Esophagus muscularis mucosa (tissue), 4 donors: Measurements from ENCODE around the gene LHX6. TPM values are rescaled to one million over a fixed set of nuclear protein-coding genes. Genes with fewer than 3 reads are reported as not detected.

Source experiments
- DNase-seq: peaks from one replicate; pipeline ENCODE4 v3.0.0-alpha.2; 2017; ENCODE audit errors: extremely low spot score
- H3K27ac ChIP-seq, 4 donors: fragments of 200-600 bp; sonication (generic); replicated peaks in 1 of 4; 1 replicate in 3 of 4; 2 replicates in 1 of 4; pipeline ENCODE4 v1.5.1; 2016 to 2019; ENCODE audit warnings: mild to moderate bottlenecking in 1 of 4
- H3K27me3 ChIP-seq, 4 donors: fragments of 200-600 bp; sonication (generic); one replicate each; pipeline versions ENCODE4 v1.5.1 to v1.6.0; 2016 to 2019
- H3K36me3 ChIP-seq, 4 donors: fragments of 200-600 bp; sonication (generic); one replicate each; pipeline ENCODE4 v1.5.1; 2016 to 2019
- H3K4me1 ChIP-seq, 4 donors: fragments of 200-600 bp; sonication (generic); one replicate each; pipeline ENCODE4 v1.5.1; 2016 to 2019
- H3K4me3 ChIP-seq, 4 donors: fragments of 200-600 bp; sonication (generic); 1 replicate in 2 of 4; 2 replicates in 2 of 4; pipeline ENCODE4 v1.5.1; 2016 to 2019; ENCODE audit warnings: mild to moderate bottlenecking in 4 of 4, moderate library complexity in 1 of 4
- H3K9me3 ChIP-seq, 4 donors: fragments of 200-600 bp; sonication (generic); 1 replicate in 3 of 4; 2 replicates in 1 of 4; pipeline ENCODE4 v1.5.1; 2016 to 2019
- EP300 ChIP-seq: sonication (generic); formaldehyde crosslinking; IDR thresholded peaks from one replicate; pipeline ENCODE4 v1.6.1; 2017; ENCODE audit warnings: antibody characterized with exemption
- POLR2A ChIP-seq: fragments of 450-650 bp; IDR thresholded peaks from one replicate; pipeline ENCODE4 v1.6.1; 2017; ENCODE audit warnings: antibody characterized with exemption, moderate library complexity, mild to moderate bottlenecking, low read depth
- POLR2AphosphoS5 ChIP-seq, 2 donors: sonication (generic); formaldehyde crosslinking; IDR thresholded peaks; one replicate each; pipeline ENCODE4 v1.6.1; 2017; ENCODE audit warnings: antibody characterized with exemption in 2 of 2
- WGBS: methylation state at CpG from one replicate; pipeline ENCODE4 v1.1.5; 2018; 5-methylcytosine and 5-hydroxymethylcytosine counted together
- intact Hi-C: fragments of 100-400 bp; cut with DNase I; formaldehyde crosslinking; loops from one replicate; pipeline ENCODE4 v1.15.1; 2023
- total RNA-seq, 4 donors: library from RNA; depleted of rRNA; stranded (reverse); fragments of >200 nt; gene quantifications; one replicate each; pipeline versions ENCODE4 v1.1.0 to v1.2.1, GENCODE V29; 2016
- TF ChIP-seq, protein P1 (sequence below), 3 experiments: fragments of 200-600 bp in 2 of 3; fragments of 450-650 bp in 1 of 3; sonication (generic) in 2 of 3; IDR thresholded peaks; one replicate each; pipeline ENCODE4 v1.5.1; 2017 to 2019; ENCODE audit warnings: antibody characterized with exemption in 3 of 3, mild to moderate bottlenecking in 2 of 3, moderate library complexity in 1 of 3

Gene LHX6
- total RNA-seq, 4 donors from 2014 or later = 2.1 to 16.8 (median 7.1) TPM

GRCh38 chr9:122268041-122268814, 39.5 kb upstream of the LHX6 start:
- H3K4me3 ChIP-seq = no peak overlapping the region
- DNase-seq = no peak
- H3K27me3 ChIP-seq = no peaks in the 10 kb centered on the region
- TF ChIP-seq POLR2A = no peak
- TF ChIP-seq, protein P1, sequence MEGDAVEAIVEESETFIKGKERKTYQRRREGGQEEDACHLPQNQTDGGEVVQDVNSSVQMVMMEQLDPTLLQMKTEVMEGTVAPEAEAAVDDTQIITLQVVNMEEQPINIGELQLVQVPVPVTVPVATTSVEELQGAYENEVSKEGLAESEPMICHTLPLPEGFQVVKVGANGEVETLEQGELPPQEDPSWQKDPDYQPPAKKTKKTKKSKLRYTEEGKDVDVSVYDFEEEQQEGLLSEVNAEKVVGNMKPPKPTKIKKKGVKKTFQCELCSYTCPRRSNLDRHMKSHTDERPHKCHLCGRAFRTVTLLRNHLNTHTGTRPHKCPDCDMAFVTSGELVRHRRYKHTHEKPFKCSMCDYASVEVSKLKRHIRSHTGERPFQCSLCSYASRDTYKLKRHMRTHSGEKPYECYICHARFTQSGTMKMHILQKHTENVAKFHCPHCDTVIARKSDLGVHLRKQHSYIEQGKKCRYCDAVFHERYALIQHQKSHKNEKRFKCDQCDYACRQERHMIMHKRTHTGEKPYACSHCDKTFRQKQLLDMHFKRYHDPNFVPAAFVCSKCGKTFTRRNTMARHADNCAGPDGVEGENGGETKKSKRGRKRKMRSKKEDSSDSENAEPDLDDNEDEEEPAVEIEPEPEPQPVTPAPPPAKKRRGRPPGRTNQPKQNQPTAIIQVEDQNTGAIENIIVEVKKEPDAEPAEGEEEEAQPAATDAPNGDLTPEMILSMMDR (IDR thresholded peaks at IDR 0.05) = no peak
- H3K4me1 ChIP-seq = peaks cover 25 to 30% (median 28%) of the 10 kb centered on the region in 4 donors
- H3K27ac ChIP-seq = no peak overlapping the region
- intact Hi-C loops = loop anchor here (10.0 kb wide), 2 partner anchors 173 to 557 kb away; partner anchors contain the start of genes PDCL and TTLL11
- 86% methylated on average over 6 of the region's 6 CpGs for WGBS
- H3K36me3 ChIP-seq = peaks cover 0 to 24% (median 11%) of the 10 kb centered on the region in 4 donors
- no peaks in the 10 kb centered on the region for H3K9me3 ChIP-seq

DNA sequence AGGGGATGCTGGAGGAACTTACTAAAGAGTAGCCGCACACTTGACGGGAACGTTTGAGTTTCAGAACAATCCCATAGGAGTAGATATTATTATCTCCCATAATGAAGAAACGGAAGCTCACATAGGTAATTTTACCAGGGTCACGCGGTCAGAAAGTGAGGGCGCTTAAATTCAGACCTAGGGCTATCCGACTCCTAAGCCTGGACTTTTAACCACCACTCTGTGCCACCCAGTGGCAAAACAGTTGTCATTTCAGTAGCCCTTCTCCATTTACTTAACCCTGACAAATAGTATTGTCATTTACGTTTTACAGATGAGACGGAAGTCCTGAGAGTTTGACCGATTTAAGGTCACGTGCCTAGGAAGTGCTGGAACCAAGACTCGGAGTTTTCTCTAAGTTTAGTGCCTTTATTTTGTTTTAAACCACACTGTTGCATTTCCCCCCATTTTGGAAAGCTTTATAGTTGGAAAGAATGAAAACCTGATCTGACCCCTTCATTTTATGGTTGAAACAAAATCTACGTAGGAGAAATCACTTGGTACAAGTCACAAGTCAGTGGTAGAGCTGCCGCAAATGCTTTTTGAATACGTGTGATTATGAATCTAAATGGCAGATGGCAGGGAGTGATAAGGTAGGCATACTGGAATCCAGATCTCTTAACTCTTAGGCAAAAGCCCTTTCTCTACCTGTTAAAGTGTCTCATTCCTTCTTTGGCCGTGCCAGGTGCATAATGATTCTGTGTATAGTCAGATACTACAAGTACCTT, 36.6 kb upstream of the LHX6 start:
- peak overlapping the region; percentile 89 to 92 (median 90) for H3K27ac ChIP-seq
- no peak for DNase-seq
- H3K4me1 ChIP-seq = peaks cover 49 to 56% (median 51%) of the 10 kb centered on the region in 4 donors
- H3K36me3 ChIP-seq = peaks cover 0 to 12% (median 6%) of the 10 kb centered on the region in 4 donors
- 15% methylated on average over 17 of the region's 17 CpGs for WGBS
- H3K27me3 ChIP-seq = no peaks in the 10 kb centered on the region
- peak overlapping the region; percentile 68 to 87 (median 72) for H3K4me3 ChIP-seq
- TF ChIP-seq POLR2A (no peak), EP300 (no peak), POLR2AphosphoS5 (IDR thresholded peaks at IDR 0.05) (no peak)
- TF ChIP-seq, protein P1 (IDR thresholded peaks at IDR 0.05) = no peak
- intact Hi-C loops = loop anchor here (10.0 kb wide), 2 partner anchors 171 to 559 kb away; partner anchors contain the start of genes PDCL and TTLL11
- no peaks in the 10 kb centered on the region for H3K9me3 ChIP-seq

GRCh38 chr9:122264360-122265148, 35.8 kb upstream of the LHX6 start, which contains the start of the genes MRRF and RBM18:
MRRF (plus strand) TSS chr9:122264882; CDS start chr9:122270892, 6,010 bp downstream.
RBM18 (minus strand) TSS chr9:122264840; CDS start chr9:122261492, 3,348 bp downstream.
- TF ChIP-seq, protein P1 (IDR thresholded peaks at IDR 0.05) = no peak
- TF ChIP-seq EP300 (no peak), POLR2AphosphoS5 (IDR thresholded peaks at IDR 0.05) (peak; percentile 94 to 95), POLR2A (peak; percentile 63)
- Histone ChIP-seq H3K27me3 (no peaks in the 10 kb centered on the region), H3K36me3 (peaks cover 7 to 20% (median 14%) of the 10 kb centered on the region in 4 donors), H3K4me1 (peaks cover 46 to 61% (median 51%) of the 10 kb centered on the region in 4 donors), H3K4me3 (peak within 1 kb of the TSS; percentile 68 to 87 (median 72)), H3K27ac (peak within 1 kb of the TSS; percentile 89 to 92 (median 90)), H3K9me3 (no peaks in the 10 kb centered on the region)
- WGBS = under 1% methylated on average over 31 of the region's 60 CpGs
- DNase-seq = peak; percentile 98
- intact Hi-C loops = loop anchor here (5.0 to 10.0 kb wide), 3 partner anchors 83 to 560 kb away; partner anchors contain the start of genes PDCL and TTLL11

- no peak for DNase-seq
- WGBS = 14% methylated on average over 13 of the region's 13 CpGs
- intact Hi-C loops = loop anchor here (5.0 to 10.0 kb wide), 3 partner anchors 83 to 561 kb away; partner anchors contain the start of genes PDCL and TTLL11
- TF ChIP-seq, protein P1 (IDR thresholded peaks at IDR 0.05) = no peak
- TF ChIP-seq POLR2A = no peak
- no peak for TF ChIP-seq EP300
- TF ChIP-seq POLR2AphosphoS5 (IDR thresholded peaks at IDR 0.05) = no peak
- Histone ChIP-seq H3K27ac (peak overlapping the region; percentile 89 to 92 (median 90)), H3K4me3 (peak overlapping the region; percentile 68 to 87 (median 72)), H3K27me3 (no peaks in the 10 kb centered on the region), H3K36me3 (peaks cover 7 to 28% (median 21%) of the 10 kb centered on the region in 4 donors), H3K4me1 (peaks cover 46 to 61% (median 51%) of the 10 kb centered on the region in 4 donors), H3K9me3 (no peaks in the 10 kb centered on the region)
These were observed 35.1 kb upstream of the LHX6 start for GRCh38 chr9:122263699-122264349.
